Measurements from ENCODE around the gene TLE7.

DNA sequence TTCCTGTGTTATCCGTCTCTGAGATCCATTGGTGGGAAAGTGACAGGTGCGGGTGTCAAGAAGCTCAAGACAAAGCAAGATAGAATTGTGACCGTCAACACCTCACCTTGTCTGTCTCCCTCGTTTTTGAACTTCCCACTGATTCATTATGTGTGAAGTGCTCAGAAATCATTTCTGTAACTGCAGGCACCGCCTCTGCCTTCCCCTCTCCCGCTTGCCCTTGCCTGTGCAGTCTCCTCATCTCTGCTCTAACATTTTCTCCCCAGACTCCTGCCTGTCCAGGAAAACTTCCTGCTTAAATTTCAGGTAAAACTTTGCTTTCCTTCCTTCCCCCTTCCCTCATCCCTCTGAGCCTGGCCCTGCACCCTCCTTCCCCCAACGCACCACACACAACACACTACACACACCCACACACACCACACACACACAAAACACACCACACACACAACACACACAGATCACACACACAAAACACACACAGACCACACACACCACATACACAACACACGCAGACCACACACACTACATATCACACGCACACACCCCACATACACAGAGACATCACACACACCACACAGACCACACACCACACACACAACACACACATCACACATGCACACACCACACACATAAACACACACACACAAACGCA lies 57.7 kb downstream of the TLE7 start:
- TF ChIP-seq, protein P1, sequence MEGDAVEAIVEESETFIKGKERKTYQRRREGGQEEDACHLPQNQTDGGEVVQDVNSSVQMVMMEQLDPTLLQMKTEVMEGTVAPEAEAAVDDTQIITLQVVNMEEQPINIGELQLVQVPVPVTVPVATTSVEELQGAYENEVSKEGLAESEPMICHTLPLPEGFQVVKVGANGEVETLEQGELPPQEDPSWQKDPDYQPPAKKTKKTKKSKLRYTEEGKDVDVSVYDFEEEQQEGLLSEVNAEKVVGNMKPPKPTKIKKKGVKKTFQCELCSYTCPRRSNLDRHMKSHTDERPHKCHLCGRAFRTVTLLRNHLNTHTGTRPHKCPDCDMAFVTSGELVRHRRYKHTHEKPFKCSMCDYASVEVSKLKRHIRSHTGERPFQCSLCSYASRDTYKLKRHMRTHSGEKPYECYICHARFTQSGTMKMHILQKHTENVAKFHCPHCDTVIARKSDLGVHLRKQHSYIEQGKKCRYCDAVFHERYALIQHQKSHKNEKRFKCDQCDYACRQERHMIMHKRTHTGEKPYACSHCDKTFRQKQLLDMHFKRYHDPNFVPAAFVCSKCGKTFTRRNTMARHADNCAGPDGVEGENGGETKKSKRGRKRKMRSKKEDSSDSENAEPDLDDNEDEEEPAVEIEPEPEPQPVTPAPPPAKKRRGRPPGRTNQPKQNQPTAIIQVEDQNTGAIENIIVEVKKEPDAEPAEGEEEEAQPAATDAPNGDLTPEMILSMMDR (conservative IDR thresholded peaks at IDR 0.05; ENCODE audit: low read depth in 2 of 2), result no peak
- TF ChIP-seq, protein P2, sequence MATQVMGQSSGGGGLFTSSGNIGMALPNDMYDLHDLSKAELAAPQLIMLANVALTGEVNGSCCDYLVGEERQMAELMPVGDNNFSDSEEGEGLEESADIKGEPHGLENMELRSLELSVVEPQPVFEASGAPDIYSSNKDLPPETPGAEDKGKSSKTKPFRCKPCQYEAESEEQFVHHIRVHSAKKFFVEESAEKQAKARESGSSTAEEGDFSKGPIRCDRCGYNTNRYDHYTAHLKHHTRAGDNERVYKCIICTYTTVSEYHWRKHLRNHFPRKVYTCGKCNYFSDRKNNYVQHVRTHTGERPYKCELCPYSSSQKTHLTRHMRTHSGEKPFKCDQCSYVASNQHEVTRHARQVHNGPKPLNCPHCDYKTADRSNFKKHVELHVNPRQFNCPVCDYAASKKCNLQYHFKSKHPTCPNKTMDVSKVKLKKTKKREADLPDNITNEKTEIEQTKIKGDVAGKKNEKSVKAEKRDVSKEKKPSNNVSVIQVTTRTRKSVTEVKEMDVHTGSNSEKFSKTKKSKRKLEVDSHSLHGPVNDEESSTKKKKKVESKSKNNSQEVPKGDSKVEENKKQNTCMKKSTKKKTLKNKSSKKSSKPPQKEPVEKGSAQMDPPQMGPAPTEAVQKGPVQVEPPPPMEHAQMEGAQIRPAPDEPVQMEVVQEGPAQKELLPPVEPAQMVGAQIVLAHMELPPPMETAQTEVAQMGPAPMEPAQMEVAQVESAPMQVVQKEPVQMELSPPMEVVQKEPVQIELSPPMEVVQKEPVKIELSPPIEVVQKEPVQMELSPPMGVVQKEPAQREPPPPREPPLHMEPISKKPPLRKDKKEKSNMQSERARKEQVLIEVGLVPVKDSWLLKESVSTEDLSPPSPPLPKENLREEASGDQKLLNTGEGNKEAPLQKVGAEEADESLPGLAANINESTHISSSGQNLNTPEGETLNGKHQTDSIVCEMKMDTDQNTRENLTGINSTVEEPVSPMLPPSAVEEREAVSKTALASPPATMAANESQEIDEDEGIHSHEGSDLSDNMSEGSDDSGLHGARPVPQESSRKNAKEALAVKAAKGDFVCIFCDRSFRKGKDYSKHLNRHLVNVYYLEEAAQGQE (IDR thresholded peaks at IDR 0.05; ENCODE audit: unreplicated experiment), result no peak
- no peak for TF ChIP-seq EZH2phosphoT487 (IDR thresholded peaks at IDR 0.05; ENCODE audit: unreplicated experiment)
- TF ChIP-seq JUNB (IDR thresholded peaks at IDR 0.05; ENCODE audit: unreplicated experiment), result no peak
- TF ChIP-seq CREB1 (CRISPR knock-in tag; IDR thresholded peaks at IDR 0.05; ENCODE audit: low read depth), result no peak
- TF ChIP-seq POLR2AphosphoS5 (IDR thresholded peaks at IDR 0.05; ENCODE audit: low read depth), result no peak
- no peak for TF ChIP-seq ZNF114 (CRISPR knock-in tag; IDR thresholded peaks at IDR 0.05)
- no peak for TF ChIP-seq EZH2 (IDR thresholded peaks at IDR 0.05; ENCODE audit: low read depth, unreplicated experiment)
- TF ChIP-seq NANOG (IDR thresholded peaks at IDR 0.05; ENCODE audit: borderline replicate concordance), result no peak
- TF ChIP-seq ZNF331 (CRISPR knock-in tag; IDR thresholded peaks at IDR 0.05; ENCODE audit: low read depth), result no peak
- TF ChIP-seq, protein P3, sequence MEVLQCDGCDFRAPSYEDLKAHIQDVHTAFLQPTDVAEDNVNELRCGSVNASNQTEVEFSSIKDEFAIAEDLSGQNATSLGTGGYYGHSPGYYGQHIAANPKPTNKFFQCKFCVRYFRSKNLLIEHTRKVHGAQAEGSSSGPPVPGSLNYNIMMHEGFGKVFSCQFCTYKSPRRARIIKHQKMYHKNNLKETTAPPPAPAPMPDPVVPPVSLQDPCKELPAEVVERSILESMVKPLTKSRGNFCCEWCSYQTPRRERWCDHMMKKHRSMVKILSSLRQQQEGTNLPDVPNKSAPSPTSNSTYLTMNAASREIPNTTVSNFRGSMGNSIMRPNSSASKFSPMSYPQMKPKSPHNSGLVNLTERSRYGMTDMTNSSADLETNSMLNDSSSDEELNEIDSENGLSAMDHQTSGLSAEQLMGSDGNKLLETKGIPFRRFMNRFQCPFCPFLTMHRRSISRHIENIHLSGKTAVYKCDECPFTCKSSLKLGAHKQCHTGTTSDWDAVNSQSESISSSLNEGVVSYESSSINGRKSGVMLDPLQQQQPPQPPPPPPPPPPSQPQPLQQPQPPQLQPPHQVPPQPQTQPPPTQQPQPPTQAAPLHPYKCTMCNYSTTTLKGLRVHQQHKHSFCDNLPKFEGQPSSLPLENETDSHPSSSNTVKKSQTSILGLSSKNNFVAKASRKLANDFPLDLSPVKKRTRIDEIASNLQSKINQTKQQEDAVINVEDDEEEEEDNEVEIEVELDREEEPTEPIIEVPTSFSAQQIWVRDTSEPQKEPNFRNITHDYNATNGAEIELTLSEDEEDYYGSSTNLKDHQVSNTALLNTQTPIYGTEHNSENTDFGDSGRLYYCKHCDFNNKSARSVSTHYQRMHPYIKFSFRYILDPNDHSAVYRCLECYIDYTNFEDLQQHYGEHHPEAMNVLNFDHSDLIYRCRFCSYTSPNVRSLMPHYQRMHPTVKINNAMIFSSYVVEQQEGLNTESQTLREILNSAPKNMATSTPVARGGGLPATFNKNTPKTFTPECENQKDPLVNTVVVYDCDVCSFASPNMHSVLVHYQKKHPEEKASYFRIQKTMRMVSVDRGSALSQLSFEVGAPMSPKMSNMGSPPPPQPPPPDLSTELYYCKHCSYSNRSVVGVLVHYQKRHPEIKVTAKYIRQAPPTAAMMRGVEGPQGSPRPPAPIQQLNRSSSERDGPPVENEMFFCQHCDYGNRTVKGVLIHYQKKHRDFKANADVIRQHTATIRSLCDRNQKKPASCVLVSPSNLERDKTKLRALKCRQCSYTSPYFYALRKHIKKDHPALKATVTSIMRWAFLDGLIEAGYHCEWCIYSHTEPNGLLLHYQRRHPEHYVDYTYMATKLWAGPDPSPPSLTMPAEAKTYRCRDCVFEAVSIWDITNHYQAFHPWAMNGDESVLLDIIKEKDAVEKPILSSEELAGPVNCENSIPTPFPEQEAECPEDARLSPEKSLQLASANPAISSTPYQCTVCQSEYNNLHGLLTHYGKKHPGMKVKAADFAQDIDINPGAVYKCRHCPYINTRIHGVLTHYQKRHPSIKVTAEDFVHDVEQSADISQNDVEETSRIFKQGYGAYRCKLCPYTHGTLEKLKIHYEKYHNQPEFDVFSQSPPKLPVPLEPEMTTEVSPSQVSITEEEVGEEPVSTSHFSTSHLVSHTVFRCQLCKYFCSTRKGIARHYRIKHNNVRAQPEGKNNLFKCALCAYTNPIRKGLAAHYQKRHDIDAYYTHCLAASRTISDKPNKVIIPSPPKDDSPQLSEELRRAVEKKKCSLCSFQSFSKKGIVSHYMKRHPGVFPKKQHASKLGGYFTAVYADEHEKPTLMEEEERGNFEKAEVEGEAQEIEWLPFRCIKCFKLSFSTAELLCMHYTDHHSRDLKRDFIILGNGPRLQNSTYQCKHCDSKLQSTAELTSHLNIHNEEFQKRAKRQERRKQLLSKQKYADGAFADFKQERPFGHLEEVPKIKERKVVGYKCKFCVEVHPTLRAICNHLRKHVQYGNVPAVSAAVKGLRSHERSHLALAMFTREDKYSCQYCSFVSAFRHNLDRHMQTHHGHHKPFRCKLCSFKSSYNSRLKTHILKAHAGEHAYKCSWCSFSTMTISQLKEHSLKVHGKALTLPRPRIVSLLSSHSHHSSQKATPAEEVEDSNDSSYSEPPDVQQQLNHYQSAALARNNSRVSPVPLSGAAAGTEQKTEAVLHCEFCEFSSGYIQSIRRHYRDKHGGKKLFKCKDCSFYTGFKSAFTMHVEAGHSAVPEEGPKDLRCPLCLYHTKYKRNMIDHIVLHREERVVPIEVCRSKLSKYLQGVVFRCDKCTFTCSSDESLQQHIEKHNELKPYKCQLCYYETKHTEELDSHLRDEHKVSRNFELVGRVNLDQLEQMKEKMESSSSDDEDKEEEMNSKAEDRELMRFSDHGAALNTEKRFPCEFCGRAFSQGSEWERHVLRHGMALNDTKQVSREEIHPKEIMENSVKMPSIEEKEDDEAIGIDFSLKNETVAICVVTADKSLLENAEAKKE (CRISPR knock-in tag; IDR thresholded peaks at IDR 0.05), result no peak

Data from GM23338 (cell line).